ENCODE data around the gene THBS2.
"Not testable (repeated sequence)": the region's sequence is repeated elsewhere in the genome, so short reads cannot be mapped to it uniquely, and the experiment has no call there.

THBS2 gene

GRCh38 chr6:169266746-169267591 is 13.3 kb upstream of the THBS2 start:
- in situ Hi-C loops (cut with MboI; ENCODE audit: low pct_unique_long_range_greater_than_20kb, low sequenced_read_pairs, unreplicated experiment) = no loop called here
- no peak for DNase-seq (ENCODE audit: low spot score)
- TF ChIP-seq, protein P1, sequence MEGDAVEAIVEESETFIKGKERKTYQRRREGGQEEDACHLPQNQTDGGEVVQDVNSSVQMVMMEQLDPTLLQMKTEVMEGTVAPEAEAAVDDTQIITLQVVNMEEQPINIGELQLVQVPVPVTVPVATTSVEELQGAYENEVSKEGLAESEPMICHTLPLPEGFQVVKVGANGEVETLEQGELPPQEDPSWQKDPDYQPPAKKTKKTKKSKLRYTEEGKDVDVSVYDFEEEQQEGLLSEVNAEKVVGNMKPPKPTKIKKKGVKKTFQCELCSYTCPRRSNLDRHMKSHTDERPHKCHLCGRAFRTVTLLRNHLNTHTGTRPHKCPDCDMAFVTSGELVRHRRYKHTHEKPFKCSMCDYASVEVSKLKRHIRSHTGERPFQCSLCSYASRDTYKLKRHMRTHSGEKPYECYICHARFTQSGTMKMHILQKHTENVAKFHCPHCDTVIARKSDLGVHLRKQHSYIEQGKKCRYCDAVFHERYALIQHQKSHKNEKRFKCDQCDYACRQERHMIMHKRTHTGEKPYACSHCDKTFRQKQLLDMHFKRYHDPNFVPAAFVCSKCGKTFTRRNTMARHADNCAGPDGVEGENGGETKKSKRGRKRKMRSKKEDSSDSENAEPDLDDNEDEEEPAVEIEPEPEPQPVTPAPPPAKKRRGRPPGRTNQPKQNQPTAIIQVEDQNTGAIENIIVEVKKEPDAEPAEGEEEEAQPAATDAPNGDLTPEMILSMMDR (IDR thresholded peaks at IDR 0.05; ENCODE audit: extremely low read depth, insufficient read depth, missing control alignments) = no peak

DNA sequence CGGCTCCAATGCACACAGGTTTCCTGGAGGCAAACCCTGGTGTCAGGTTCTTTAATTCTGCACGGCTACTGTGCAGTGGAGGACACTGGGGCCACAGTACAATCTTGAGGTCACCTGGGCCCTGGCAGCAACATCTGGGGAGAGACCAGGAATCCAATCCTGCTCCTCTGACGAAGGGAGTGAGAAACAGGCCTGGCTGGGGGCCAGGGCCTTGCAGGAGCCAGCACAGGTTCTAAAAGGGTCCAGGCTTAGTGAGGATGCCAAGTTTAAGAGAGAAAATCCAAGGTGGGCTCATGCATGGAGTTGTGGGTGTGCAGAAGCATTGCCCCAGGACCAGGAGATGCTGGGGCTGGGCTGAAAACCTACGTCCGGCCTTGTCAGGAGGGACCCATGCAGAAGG is 12.6 kb upstream of the THBS2 start:
- in situ Hi-C loops (cut with MboI; ENCODE audit: low pct_unique_long_range_greater_than_20kb, low sequenced_read_pairs, unreplicated experiment) = no loop called here
- no peak for DNase-seq (ENCODE audit: low spot score)
- TF ChIP-seq, protein P1 (IDR thresholded peaks at IDR 0.05; ENCODE audit: extremely low read depth, insufficient read depth, missing control alignments) = no peak

DNA sequence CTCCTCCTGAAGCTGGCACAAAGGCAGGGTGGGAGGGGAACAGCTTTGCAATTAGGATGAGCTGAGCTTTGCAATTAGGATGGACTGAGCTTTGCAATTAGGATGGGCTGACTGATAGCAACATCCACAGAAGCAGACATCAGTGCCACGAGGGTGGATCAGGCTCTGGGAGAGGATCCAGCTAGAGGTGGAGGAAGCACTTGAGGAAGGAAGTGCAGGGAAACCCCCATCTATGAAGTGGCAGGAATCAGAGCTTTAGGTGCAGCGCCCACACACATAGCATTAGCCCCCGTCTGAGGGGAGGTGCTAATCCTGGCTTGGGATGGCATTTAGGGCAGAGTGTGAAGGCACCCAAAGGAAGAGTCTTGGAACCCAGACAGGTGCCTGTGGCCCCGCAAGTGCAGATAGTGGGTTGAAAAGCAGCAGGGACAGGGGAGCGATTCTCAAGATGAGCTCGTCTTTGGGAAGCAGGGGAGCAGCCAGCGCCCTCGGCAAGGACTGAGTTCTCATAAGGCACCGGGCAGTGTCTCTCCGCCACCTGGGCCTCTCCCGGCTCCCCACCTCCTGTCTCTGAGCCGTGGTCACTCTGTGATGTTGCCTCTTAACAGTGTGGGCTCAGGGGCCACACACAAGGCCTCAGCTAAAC is 12.0 kb upstream of the THBS2 start:
- TF ChIP-seq, protein P1 (IDR thresholded peaks at IDR 0.05; ENCODE audit: extremely low read depth, insufficient read depth, missing control alignments) = no peak
- no peak for DNase-seq (ENCODE audit: low spot score)

DNA sequence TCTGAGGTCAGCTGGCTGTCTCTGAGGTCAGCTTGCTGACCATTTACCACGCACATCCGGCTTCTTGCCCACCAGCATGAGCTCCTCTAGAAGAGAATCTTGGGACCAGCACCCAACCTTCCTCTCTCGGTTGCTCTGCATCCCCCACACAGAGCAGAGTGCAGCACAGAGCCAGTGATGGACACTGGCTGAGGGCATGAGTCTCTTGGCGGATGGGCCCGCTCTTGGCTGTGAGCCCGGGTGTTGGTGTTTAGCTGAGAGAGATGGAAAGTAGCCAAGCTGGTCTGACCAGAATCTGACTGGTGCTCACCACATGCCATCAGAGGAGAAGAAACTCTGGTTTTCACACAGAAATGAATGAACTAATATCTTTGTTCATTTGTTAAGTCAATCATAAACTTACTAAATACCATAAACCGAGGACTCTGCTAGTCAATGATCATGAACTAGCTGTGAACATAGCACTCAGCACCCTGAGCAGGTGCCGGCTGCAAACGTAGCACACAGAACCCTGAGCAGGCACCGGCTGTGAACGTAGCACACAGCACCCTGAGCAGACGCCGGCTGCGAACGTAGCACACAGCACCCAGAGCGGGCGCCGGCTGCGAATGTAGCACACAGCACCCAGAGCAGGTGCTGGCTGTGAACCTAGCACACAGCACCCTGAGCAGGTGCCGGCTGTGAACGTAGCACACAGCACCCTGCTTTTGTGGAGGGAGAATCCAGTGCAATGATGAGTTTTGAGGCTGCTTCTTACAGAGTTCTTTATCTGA is 10.4 kb upstream of the THBS2 start:
- DNase-seq (ENCODE audit: low spot score) = no peak

More for the DNA sequence above, 12.0 kb upstream of the THBS2 start:
- in situ Hi-C loops (cut with MboI; ENCODE audit: low pct_unique_long_range_greater_than_20kb, low sequenced_read_pairs, unreplicated experiment) = no loop called here

DNA sequence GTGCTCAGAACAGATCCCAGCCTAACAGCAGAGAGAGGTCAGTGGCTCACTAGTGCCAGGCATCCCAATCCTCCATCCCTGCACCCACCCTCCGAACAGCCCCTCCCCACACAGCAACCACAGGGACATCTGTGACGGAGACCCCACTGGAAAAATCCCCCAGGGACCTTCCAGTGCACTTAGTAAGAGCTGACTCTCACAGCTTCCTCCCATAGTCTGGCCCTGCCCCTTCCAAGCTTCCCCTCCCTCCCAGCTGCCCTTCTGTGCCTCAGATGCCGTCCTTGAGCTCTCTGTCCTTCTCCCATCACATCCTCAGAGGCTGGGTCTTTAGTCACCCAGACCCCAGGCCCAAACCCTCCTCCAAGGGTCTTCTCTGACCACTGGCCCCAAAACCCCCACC is 9.7 kb upstream of the THBS2 start:
- TF ChIP-seq, protein P1 (IDR thresholded peaks at IDR 0.05; ENCODE audit: extremely low read depth, insufficient read depth, missing control alignments) = no peak
- no peak for DNase-seq (ENCODE audit: low spot score)
- in situ Hi-C loops (cut with MboI; ENCODE audit: low pct_unique_long_range_greater_than_20kb, low sequenced_read_pairs, unreplicated experiment) = no loop called here

More for the DNA sequence above, 10.4 kb upstream of the THBS2 start:
- TF ChIP-seq, protein P1 (IDR thresholded peaks at IDR 0.05; ENCODE audit: extremely low read depth, insufficient read depth, missing control alignments) = no peak
- in situ Hi-C loops (cut with MboI; ENCODE audit: low pct_unique_long_range_greater_than_20kb, low sequenced_read_pairs, unreplicated experiment) = no loop called here

GRCh38 chr6:169262602-169263001 is 9.0 kb upstream of the THBS2 start:
- in situ Hi-C loops (cut with MboI; ENCODE audit: low pct_unique_long_range_greater_than_20kb, low sequenced_read_pairs, unreplicated experiment); DNase-seq (ENCODE audit: low spot score): not testable (repeated sequence)
